Karpas-422 (cell line): ENCODE data around the gene CHST1. TPM values are rescaled to one million over a fixed set of nuclear protein-coding genes. Genes with fewer than 3 reads are reported as not detected.

Experiments
- DNase-seq: peaks from one replicate; pipeline ENCODE4 v3.0.0-alpha.2; 2015
- H2AFZ ChIP-seq: fragments of 200-600 bp; sonication (generic); 2 replicates; pipeline ENCODE4 v1.6.1; 2014; ENCODE audit warnings: antibody characterized with exemption, low read length, mixed read lengths
- H3K27ac ChIP-seq: fragments of 200-600 bp; sonication (generic); 2 replicates; pipeline ENCODE4 v1.5.1; 2014; ENCODE audit warnings: mild to moderate bottlenecking, low read length, moderate library complexity
- H3K27me3 ChIP-seq: fragments of 200-600 bp; sonication (generic); 2 replicates; pipeline ENCODE4 v1.6.1; 2014; ENCODE audit warnings: low read length, mixed read lengths
- H3K36me3 ChIP-seq: fragments of 200-600 bp; sonication (generic); 2 replicates; pipeline ENCODE4 v1.6.1; 2014; ENCODE audit warnings: low read length, mixed read lengths; ENCODE audit not compliant: insufficient read depth
- H3K4me1 ChIP-seq: fragments of 200-600 bp; sonication (generic); 2 replicates; pipeline ENCODE4 v1.6.1; 2014; ENCODE audit warnings: mild to moderate bottlenecking, low read length, mixed read lengths
- H3K4me2 ChIP-seq: fragments of 200-600 bp; sonication (generic); 2 replicates; pipeline ENCODE4 v1.6.1; 2014; ENCODE audit warnings: low read length, low read depth, mild to moderate bottlenecking; ENCODE audit not compliant: poor library complexity, severe bottlenecking
- H3K4me3 ChIP-seq: fragments of 200-600 bp; sonication (generic); 2 replicates; pipeline ENCODE4 v1.5.1; 2014; ENCODE audit warnings: mild to moderate bottlenecking, antibody characterized with exemption, low read length, mixed read lengths
- H3K79me2 ChIP-seq: fragments of 200-600 bp; sonication (generic); 2 replicates; pipeline ENCODE4 v1.6.1; 2014; ENCODE audit warnings: mild to moderate bottlenecking, low read length, mixed read lengths
- H3K9ac ChIP-seq: fragments of 200-600 bp; sonication (generic); 2 replicates; pipeline ENCODE4 v1.6.0; 2014; ENCODE audit warnings: low read length
- H3K9me2 ChIP-seq: fragments of 200-600 bp; sonication (generic), shearing (Covaris generic); replicated peaks from 2 replicates; pipeline ENCODE4 v1.6.0; 2014; ENCODE audit warnings: mild to moderate bottlenecking, low read length, moderate library complexity; ENCODE audit not compliant: insufficient read depth
- H3K9me3 ChIP-seq: fragments of 300-700, 200-600 bp; sonication (generic); 2 replicates; pipeline ENCODE4 v1.6.1; 2014; ENCODE audit warnings: low read length, mixed read lengths
- H4K20me1 ChIP-seq: fragments of 200-600 bp; sonication (generic); 2 replicates; pipeline ENCODE4 v1.6.1; 2014; ENCODE audit warnings: mild to moderate bottlenecking, antibody characterized with exemption, low read length, low read depth; ENCODE audit not compliant: insufficient read depth
- total RNA-seq: library from RNA; depleted of rRNA; stranded (reverse); fragments of >200 nt; shearing (Covaris generic); gene quantifications from 2 replicates; pipeline ENCODE4 v1.2.3, GENCODE V29; 2014; ENCODE audit warnings: low replicate concordance

The CHST1 gene
- total RNA-seq, 1 experiment from 2014 or later = not detected

DNA sequence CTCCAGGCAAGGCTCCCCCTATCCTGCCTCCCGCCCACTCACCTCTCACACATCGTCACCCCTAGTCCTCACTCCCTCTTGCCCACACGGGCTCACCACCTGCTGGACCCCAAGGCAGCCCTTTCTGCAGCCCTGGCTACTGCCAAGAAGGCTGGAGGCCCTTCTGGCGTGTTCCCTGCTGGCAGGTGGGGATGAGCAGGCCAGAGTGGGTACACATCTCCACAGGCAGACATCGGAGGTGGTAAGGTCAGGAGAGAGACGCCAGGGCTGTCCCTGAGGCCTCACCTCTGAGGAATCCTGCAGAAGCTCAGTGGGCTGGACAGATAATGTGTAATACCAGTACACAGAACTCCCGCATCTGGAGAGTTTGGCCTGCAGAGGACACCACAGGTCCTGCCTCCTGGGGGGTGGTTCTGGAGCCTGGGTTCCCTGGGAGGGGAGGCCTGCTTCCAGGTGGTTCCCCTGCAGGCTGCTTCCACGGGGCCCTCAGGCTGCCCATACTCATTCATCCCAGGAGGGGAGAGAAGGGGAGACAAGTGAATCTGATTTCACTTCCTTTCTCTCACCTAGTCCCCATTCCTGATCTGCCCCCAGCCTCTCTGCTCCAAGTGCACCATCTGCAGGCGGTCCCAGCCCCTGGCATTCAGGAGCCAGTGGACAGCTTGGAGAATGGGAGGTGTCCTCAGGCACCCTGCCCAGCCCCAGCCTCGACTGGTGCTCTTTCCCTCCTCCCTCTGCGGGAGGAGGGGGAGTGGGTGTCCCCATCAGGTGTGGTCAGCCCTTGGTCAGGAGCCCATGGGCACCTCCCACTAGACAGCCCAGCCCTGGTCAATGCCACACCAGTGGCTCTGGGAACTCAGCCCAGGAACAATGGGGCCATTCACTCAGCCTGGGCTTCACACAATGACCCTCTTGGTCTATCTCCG, 6.1 kb upstream of the CHST1 start:
- Histone ChIP-seq H3K4me3 (no peak overlapping the region), H3K27me3 (no peaks in the 10 kb centered on the region), H3K9me3 (no peaks in the 10 kb centered on the region), H3K36me3 (no peaks in the 10 kb centered on the region), H3K79me2 (no peaks in the 10 kb centered on the region), H3K27ac (no peak overlapping the region), H4K20me1 (no peaks in the 10 kb centered on the region), H3K4me1 (no peaks in the 10 kb centered on the region), H2AFZ (no peak overlapping the region), H3K9me2 (no peaks in the 10 kb centered on the region), H3K4me2 (no peak overlapping the region), H3K9ac (no peak overlapping the region)
- DNase-seq = no peak

DNA sequence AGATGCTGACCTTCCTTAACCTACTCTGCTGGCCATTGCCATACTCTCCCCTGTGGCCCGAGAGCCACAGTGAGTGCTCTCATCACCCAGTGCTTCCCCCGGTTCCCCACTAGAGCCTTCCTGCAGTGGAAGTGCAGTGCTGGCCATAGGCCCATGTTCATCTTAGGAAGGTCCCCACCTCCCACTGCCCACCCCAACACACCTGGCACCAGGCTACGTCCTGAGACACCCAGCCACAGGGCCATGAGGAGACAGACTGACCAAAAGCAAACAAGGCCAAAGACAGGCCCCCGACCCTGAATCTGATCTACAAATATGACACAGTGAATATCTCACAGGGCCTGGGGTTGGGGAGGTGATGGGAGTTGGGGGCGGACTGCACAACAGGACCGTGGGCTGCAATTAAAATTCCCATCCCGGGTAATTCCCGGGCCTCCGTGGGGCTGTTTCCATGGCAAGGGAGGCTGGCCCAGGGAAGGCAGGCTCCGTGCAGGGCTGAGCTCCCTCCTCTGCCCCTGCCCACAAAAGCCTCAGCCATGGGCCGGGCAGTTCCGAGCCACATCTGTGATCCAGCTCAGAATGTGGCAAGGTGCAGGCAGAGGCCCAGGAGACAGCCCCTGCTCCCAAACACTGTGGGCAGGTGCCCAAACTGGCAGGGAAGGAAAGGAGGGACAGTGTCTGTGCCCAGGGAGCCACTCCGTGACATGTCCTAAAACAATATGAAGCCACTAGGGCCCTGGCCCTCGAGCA, 5.1 kb upstream of the CHST1 start:
- no peak for DNase-seq
- no peaks in the 10 kb centered on the region for H3K36me3 ChIP-seq

DNA sequence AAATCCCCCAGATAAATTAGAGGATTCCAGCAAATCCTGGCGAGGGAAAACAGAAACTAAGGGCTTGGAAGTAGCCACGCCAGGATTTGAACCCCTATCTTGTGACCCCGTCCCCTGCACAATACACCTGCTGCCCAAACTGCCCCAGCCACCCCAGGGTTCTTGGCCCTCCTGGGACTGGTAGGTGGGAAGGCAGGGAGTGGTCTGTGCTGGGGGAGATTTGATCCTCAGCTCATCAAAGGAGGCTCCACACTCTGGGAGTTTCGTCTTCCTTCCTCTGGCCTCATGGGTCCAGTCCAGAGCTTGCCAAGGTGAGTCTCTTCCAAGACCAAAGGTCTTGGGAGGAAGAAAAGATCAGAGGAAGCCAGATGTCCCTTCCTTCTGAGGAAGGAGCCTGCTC, 4.5 kb upstream of the CHST1 start:
- Histone ChIP-seq H3K36me3 (no peaks in the 10 kb centered on the region), H3K4me3 (no peak overlapping the region), H2AFZ (no peak overlapping the region), H3K9ac (no peak overlapping the region), H3K9me2 (no peaks in the 10 kb centered on the region), H3K9me3 (no peaks in the 10 kb centered on the region), H3K4me1 (no peaks in the 10 kb centered on the region), H3K79me2 (no peaks in the 10 kb centered on the region), H3K4me2 (no peak overlapping the region), H3K27ac (no peak overlapping the region), H4K20me1 (no peaks in the 10 kb centered on the region), H3K27me3 (no peaks in the 10 kb centered on the region)
- DNase-seq = no peak

More for the DNA sequence above, 5.1 kb upstream of the CHST1 start:
- Histone ChIP-seq H4K20me1 (no peaks in the 10 kb centered on the region), H3K9me3 (no peaks in the 10 kb centered on the region), H3K9me2 (no peaks in the 10 kb centered on the region), H2AFZ (no peak overlapping the region), H3K27me3 (no peaks in the 10 kb centered on the region), H3K4me3 (no peak overlapping the region), H3K4me2 (no peak overlapping the region), H3K9ac (no peak overlapping the region), H3K27ac (no peak overlapping the region), H3K79me2 (no peaks in the 10 kb centered on the region), H3K4me1 (no peaks in the 10 kb centered on the region)

DNA sequence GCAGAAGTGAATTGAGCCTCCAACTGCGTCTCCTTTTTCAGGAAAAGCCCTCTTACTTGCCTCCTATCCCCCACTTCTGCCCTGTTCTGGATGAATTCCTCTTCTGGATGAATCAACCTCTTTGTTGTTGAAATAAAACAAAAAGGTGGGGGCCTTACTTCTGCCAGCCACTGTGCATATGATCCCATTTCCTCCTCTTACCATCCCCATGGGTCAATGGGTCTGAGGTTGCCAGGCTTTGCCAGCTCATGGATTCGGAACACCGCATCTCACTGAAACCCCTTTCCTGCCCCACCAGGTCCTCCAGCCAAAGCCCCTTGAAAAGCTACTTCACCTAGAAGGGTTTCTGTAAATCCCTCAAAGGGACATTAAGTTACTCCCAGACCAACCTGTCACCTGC, 3.7 kb upstream of the CHST1 start:
- no peaks in the 10 kb centered on the region for H3K79me2 ChIP-seq
- no peak overlapping the region for H3K4me3 ChIP-seq
- H3K27ac ChIP-seq = no peak overlapping the region
- no peaks in the 10 kb centered on the region for H3K27me3 ChIP-seq
- H3K36me3 ChIP-seq = no peaks in the 10 kb centered on the region
- H3K9ac ChIP-seq = no peak overlapping the region
- H3K4me1 ChIP-seq = no peaks in the 10 kb centered on the region
- no peaks in the 10 kb centered on the region for H3K9me3 ChIP-seq
- H3K9me2 ChIP-seq = no peaks in the 10 kb centered on the region
- no peak for DNase-seq
- no peaks in the 10 kb centered on the region for H4K20me1 ChIP-seq
- no peak overlapping the region for H3K4me2 ChIP-seq
- no peak overlapping the region for H2AFZ ChIP-seq

DNA sequence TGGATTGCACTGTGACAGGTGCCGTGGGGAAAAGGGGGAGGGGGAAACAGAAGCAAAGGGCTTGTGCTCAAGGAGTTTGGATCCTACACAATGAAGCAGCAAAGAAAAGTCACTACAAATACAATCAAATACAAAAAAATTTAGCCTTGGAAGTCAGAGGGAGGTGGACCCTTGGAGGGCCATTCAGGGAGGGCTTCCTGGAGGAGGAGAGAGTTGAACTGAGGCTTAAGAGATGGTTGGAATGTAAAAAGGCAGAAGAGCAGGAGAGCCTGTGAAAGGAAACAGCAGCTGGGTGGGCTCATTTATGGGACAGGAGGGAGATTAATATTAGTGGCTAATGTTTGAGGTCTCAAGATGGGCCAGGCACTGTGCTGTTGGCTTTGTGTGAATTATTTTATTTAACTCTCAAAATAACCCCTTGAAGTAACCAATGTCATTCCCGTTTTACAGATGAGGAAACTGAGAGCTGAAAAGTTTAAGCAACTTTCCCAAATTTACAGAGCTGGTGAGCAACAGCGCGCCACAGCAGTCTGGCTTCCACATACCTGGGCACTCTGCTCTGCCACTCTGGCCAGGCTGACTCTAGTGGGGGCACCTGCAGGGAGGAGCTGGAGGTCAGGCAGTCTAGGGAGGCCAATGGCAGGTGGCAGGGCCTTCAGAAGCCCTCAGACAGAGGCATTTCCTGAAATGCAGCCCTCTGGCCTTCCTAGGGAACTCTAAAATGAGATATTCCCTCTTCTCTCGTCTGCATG, 2.7 kb upstream of the CHST1 start:
- H3K9me2 ChIP-seq = no peaks in the 10 kb centered on the region
- no peaks in the 10 kb centered on the region for H3K27me3 ChIP-seq
- no peak overlapping the region for H2AFZ ChIP-seq
- H3K79me2 ChIP-seq = no peaks in the 10 kb centered on the region
- H3K4me3 ChIP-seq = no peak overlapping the region
- no peak overlapping the region for H3K4me2 ChIP-seq
- no peaks in the 10 kb centered on the region for H3K36me3 ChIP-seq
- H3K27ac ChIP-seq = no peak overlapping the region
- H4K20me1 ChIP-seq = no peaks in the 10 kb centered on the region
- DNase-seq = no peak
- H3K4me1 ChIP-seq = no peaks in the 10 kb centered on the region
- no peaks in the 10 kb centered on the region for H3K9me3 ChIP-seq
- no peak overlapping the region for H3K9ac ChIP-seq

DNA sequence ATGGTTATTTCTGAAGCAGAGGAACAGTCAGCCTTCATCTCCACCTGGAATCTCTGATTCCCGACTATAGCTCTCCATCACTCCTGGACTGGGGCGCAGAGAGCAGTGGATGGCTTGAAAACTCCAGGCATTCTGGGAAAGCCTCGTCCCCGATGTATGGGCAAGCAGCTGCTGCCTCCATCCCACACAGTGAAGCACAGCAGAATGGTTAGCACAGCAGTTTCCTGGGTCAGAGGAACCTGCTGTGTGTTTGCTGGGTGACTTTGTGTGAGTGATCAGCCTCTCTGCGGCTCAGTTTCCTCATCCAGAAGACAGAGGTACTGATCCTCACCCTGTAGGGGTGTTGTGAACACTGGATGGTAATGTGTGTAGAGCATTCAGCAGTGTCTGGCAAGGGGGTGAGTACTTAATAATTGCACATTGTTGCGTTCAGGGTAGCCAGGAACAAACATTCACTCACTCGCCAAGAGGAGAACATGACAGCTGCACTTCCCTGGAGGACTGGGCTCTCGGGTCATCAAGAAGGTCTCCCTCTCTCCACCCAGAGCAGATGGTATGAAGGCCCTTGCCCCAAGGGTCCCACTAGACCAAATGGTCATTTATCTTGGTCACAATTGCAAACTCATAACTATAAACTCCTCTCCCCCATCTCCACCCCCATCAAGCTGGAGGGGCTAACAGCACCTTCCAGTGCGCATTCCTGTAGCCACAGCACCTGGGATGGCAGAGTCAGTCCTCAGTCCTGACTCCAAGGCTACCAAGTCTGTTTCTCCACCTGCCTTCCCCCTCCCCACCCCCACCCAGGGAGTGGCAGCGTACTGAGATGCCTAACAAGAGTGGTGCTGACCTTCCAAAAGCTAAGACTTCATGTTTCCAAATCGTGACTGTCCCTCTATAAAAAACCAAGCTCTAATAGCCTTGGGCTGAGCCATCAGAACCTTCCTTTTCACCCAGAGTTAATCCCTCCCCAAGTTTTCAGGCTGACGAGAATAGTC, 1.5 kb upstream of the CHST1 start:
- no peaks in the 10 kb centered on the region for H3K36me3 ChIP-seq
- no peaks in the 10 kb centered on the region for H3K9me2 ChIP-seq
- H3K27me3 ChIP-seq = no peaks in the 10 kb centered on the region
- no peak overlapping the region for H3K4me2 ChIP-seq
- no peak overlapping the region for H2AFZ ChIP-seq
- H3K4me1 ChIP-seq = no peaks in the 10 kb centered on the region
- H3K9me3 ChIP-seq = no peaks in the 10 kb centered on the region
- H3K4me3 ChIP-seq = no peak overlapping the region
- H3K27ac ChIP-seq = no peak overlapping the region
- H4K20me1 ChIP-seq = no peaks in the 10 kb centered on the region
- no peak overlapping the region for H3K9ac ChIP-seq
- DNase-seq = no peak
- no peaks in the 10 kb centered on the region for H3K79me2 ChIP-seq

DNA sequence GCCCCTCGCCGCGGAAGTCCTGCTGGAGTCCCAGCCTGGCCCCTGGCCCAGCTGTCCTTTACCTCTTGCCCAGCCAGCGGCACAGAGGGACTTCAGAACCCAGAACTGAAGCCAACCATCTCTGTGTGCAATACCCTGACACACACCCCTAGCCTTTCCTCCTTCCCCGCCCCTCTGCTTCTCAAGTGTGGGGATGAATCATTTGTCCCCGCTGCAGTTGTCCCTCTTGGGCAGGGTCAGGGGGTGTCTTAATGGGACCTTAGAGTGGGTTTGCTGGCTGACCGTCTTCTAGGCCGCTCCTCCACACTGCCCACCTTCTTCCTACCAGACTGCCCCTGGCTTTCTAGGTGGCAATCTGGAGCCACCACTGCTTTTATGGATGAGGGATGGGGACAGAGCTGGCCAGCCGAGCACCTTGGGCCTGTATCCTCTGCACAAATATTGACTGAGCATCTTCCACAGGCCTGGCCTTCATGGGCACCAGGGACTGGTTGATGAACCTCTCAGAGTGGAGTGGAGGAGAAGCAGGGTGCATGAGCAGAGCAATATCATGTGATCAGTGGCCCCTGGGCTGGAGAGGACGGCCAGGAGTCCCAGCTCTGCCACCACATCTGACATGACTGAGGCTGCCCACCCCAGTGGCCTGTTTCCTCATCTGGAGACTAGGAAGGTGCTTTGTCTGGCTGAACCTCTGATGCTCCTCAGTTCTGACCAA, 668 bp upstream of the CHST1 start:
- no peak for DNase-seq
- H3K4me2 ChIP-seq = no peak overlapping the region
- H3K27me3 ChIP-seq = no peaks in the 10 kb centered on the region
- no peaks in the 10 kb centered on the region for H3K36me3 ChIP-seq
- no peak overlapping the region for H3K27ac ChIP-seq
- no peaks in the 10 kb centered on the region for H3K9me3 ChIP-seq
- no peak overlapping the region for H3K4me3 ChIP-seq
- H3K9ac ChIP-seq = no peak overlapping the region
- H4K20me1 ChIP-seq = no peaks in the 10 kb centered on the region
- no peak overlapping the region for H2AFZ ChIP-seq
- no peaks in the 10 kb centered on the region for H3K9me2 ChIP-seq
- no peaks in the 10 kb centered on the region for H3K4me1 ChIP-seq
- H3K79me2 ChIP-seq = no peaks in the 10 kb centered on the region
